ENCODE data around the gene CHTF8. TPM values are rescaled to one million over a fixed set of nuclear protein-coding genes. Genes with fewer than 3 reads are reported as not detected.

CHTF8 gene
- total RNA-seq, 1 donor from 2014 or later, result 136 TPM

- Histone ChIP-seq H3K4me3 (ENCODE audit: low read depth, low read length) (no peak overlapping the region), H3K36me3 (ENCODE audit: control insufficient read depth, insufficient read depth, low read length) (no peaks in the 10 kb centered on the region), H3K27me3 (ENCODE audit: control insufficient read depth, insufficient read depth, low read length) (no peaks in the 10 kb centered on the region)
- DNase-seq (ENCODE audit: low read depth), result no peak
- TF ChIP-seq CTCF (IDR thresholded peaks at IDR 0.05; ENCODE audit: insufficient read depth, low read length, poor library complexity, severe bottlenecking), result no peak
Observed at GRCh38 chr16:69079697-69080096, 52.7 kb downstream of the CHTF8 start.

GRCh38 chr16:69078073-69078472 is 54.3 kb downstream of the CHTF8 start:
- Histone ChIP-seq H3K27me3 (ENCODE audit: control insufficient read depth, insufficient read depth, low read length) (no peaks in the 10 kb centered on the region), H3K36me3 (ENCODE audit: control insufficient read depth, insufficient read depth, low read length) (no peaks in the 10 kb centered on the region), H3K4me3 (ENCODE audit: low read depth, low read length) (no peak overlapping the region)
- TF ChIP-seq CTCF (IDR thresholded peaks at IDR 0.05; ENCODE audit: insufficient read depth, low read length, poor library complexity, severe bottlenecking), result no peak
- no peak for DNase-seq (ENCODE audit: low read depth)

- H3K4me3 ChIP-seq (ENCODE audit: low read depth, low read length), result no peak overlapping the region
- peak; percentile 86 for DNase-seq (ENCODE audit: low read depth)
- no peaks in the 10 kb centered on the region for H3K27me3 ChIP-seq (ENCODE audit: control insufficient read depth, insufficient read depth, low read length)
- TF ChIP-seq CTCF (IDR thresholded peaks at IDR 0.05; ENCODE audit: insufficient read depth, low read length, poor library complexity, severe bottlenecking), result no peak
- no peaks in the 10 kb centered on the region for H3K36me3 ChIP-seq (ENCODE audit: control insufficient read depth, insufficient read depth, low read length)
Observed at GRCh38 chr16:69077251-69077650, 55.1 kb downstream of the CHTF8 start.

GRCh38 chr16:69073181-69073702 is 59.1 kb downstream of the CHTF8 start:
- no peaks in the 10 kb centered on the region for H3K27me3 ChIP-seq (ENCODE audit: control insufficient read depth, insufficient read depth, low read length)
- no peaks in the 10 kb centered on the region for H3K36me3 ChIP-seq (ENCODE audit: control insufficient read depth, insufficient read depth, low read length)
- DNase-seq (ENCODE audit: low read depth), result peak; percentile 91
- TF ChIP-seq CTCF (IDR thresholded peaks at IDR 0.05; ENCODE audit: insufficient read depth, low read length, poor library complexity, severe bottlenecking), result no peak
- H3K4me3 ChIP-seq (ENCODE audit: low read depth, low read length), result no peak overlapping the region

GRCh38 chr16:69072640-69072974 is 59.8 kb downstream of the CHTF8 start:
- no peaks in the 10 kb centered on the region for H3K36me3 ChIP-seq (ENCODE audit: control insufficient read depth, insufficient read depth, low read length)
- H3K27me3 ChIP-seq (ENCODE audit: control insufficient read depth, insufficient read depth, low read length), result no peaks in the 10 kb centered on the region
- TF ChIP-seq CTCF (IDR thresholded peaks at IDR 0.05; ENCODE audit: insufficient read depth, low read length, poor library complexity, severe bottlenecking), result no peak
- DNase-seq (ENCODE audit: low read depth), result no peak
- H3K4me3 ChIP-seq (ENCODE audit: low read depth, low read length), result no peak overlapping the region

GRCh38 chr16:69071036-69071435 is 61.4 kb downstream of the CHTF8 start:
- Histone ChIP-seq H3K27me3 (ENCODE audit: control insufficient read depth, insufficient read depth, low read length) (no peaks in the 10 kb centered on the region), H3K4me3 (ENCODE audit: low read depth, low read length) (no peak overlapping the region), H3K36me3 (ENCODE audit: control insufficient read depth, insufficient read depth, low read length) (no peaks in the 10 kb centered on the region)
- no peak for TF ChIP-seq CTCF (IDR thresholded peaks at IDR 0.05; ENCODE audit: insufficient read depth, low read length, poor library complexity, severe bottlenecking)
- DNase-seq (ENCODE audit: low read depth), result no peak

All from kidney epithelial cell (primary cell).